LNCaP clone FGC (cell line): Measurements from ENCODE around the gene GTPBP3.
A peak's percentile ranks its signal among the peaks of the same experiment; 100 is the strongest.

Experiments used
- DNase-seq: peaks from one replicate; pipeline ENCODE4 v3.0.0-alpha.2; 2011; ENCODE audit warnings: low read depth
- H3K4me3 ChIP-seq: 2 replicates; pipeline ENCODE4 v1.5.1; 2011; ENCODE audit warnings: mild to moderate bottlenecking, low read depth, low read length, control low read depth
- CTCF ChIP-seq: IDR thresholded peaks from 2 replicates; pipeline ENCODE4 v1.5.1; 2012; ENCODE audit warnings: mild to moderate bottlenecking; ENCODE audit not compliant: control insufficient read depth, insufficient read depth; ENCODE audit errors: extremely low read depth

GTPBP3 gene

GRCh38 chr19:17339088-17339741, 1.9 kb downstream of the GTPBP3 start:
- no peak for DNase-seq
- TF ChIP-seq CTCF, result no peak
- no peak overlapping the region for H3K4me3 ChIP-seq

- TF ChIP-seq CTCF, result no peak
- H3K4me3 ChIP-seq, result no peak overlapping the region
- DNase-seq, result no peak
Observed at GRCh38 chr19:17340302-17340870, 3.0 kb downstream of the GTPBP3 start.

- DNase-seq, result no peak
- no peak overlapping the region for H3K4me3 ChIP-seq
- no peak for TF ChIP-seq CTCF
Observed at GRCh38 chr19:17340871-17341357, 3.6 kb downstream of the GTPBP3 start.

GRCh38 chr19:17341386-17341785, 4.0 kb downstream of the GTPBP3 start:
- no peak for DNase-seq
- no peak for TF ChIP-seq CTCF

GRCh38 chr19:17341845-17342244, 4.5 kb downstream of the GTPBP3 start:
- H3K4me3 ChIP-seq, result no peak overlapping the region
- no peak for DNase-seq
- TF ChIP-seq CTCF, result no peak

More at GRCh38 chr19:17341386-17341785, 4.0 kb downstream of the GTPBP3 start:
- H3K4me3 ChIP-seq, result no peak overlapping the region

GRCh38 chr19:17346109-17346671, 8.8 kb downstream of the GTPBP3 start:
- no peak for DNase-seq
- no peak overlapping the region for H3K4me3 ChIP-seq
- TF ChIP-seq CTCF, result peak; percentile 79
